Activated CD8-positive, alpha-beta T cell treated with anti-CD3 and anti-CD28 coated beads, Interleukin-2, amount 10 ng/mL, durations not matched to agents 7 days and 5 days (primary cell): ENCODE data around the gene H3-3A. TPM values are rescaled to one million over a fixed set of nuclear protein-coding genes. Genes with fewer than 3 reads are reported as not detected.

Source experiments
- ATAC-seq: fragments of 150-1000 bp; cut with Tn5 transposase; one replicate; pipeline ENCODE4 v1.10.0; 2021; ENCODE audit warnings: moderate library complexity
- CTCF ChIA-PET: fragments of 350-600 bp; sonication (Branson Sonifier 250); formaldehyde crosslinking; loops from one replicate; lab custom pipeline; 2021; ENCODE audit warnings: antibody characterized with exemption; lab: Charles Lee
- POLR2A ChIA-PET: fragments of 350-600 bp; sonication (Branson Sonifier 250); formaldehyde crosslinking; loops from one replicate; lab custom pipeline; 2021; ENCODE audit warnings: antibody characterized with exemption; lab: Charles Lee
- DNase-seq: peaks from one replicate; pipeline ENCODE4 v3.0.0-alpha.2; 2020
- H3K27ac Mint-ChIP-seq: one replicate; pipeline ENCODE4 v1.8.0; 2021; ENCODE audit warnings: mild to moderate bottlenecking, mixed read lengths
- H3K27me3 Mint-ChIP-seq: one replicate; pipeline ENCODE4 v1.8.0; 2021; ENCODE audit warnings: low read depth, mixed read lengths
- H3K36me3 Mint-ChIP-seq: one replicate; pipeline ENCODE4 v1.8.0; 2021; ENCODE audit warnings: low read depth, mixed read lengths
- H3K4me1 Mint-ChIP-seq: one replicate; pipeline ENCODE4 v1.8.0; 2021; ENCODE audit warnings: low read depth, mixed read lengths
- H3K4me3 Mint-ChIP-seq: one replicate; pipeline ENCODE4 v1.8.0; 2021; ENCODE audit warnings: mild to moderate bottlenecking, mixed read lengths
- H3K9me3 Mint-ChIP-seq: one replicate; pipeline ENCODE4 v1.8.0; 2022; ENCODE audit warnings: mixed read lengths; ENCODE audit not compliant: insufficient read depth
- total RNA-seq, 2 experiments: library from RNA; stranded (reverse); gene quantifications; one replicate each; pipeline ENCODE4 v1.2.3, GENCODE V29; 2021

Gene H3-3A
- total RNA-seq, 2 experiments from 2014 or later = 526 to 541 TPM

- H3K36me3 Mint-ChIP-seq = no peaks in the 10 kb centered on the region
- CTCF ChIA-PET = interaction anchor here (3.2 to 5.7 kb wide), 3 partner anchors 7 to 48 kb away, joined by 18 to 42 read pairs (median 31); no protein-coding TSS in a partner anchor
- no peak overlapping the region for H3K4me3 Mint-ChIP-seq
- H3K27ac Mint-ChIP-seq = no peak overlapping the region
- POLR2A ChIA-PET = interaction anchor here (3.1 kb wide), 1 partner anchor 50 kb away, joined by 21 read pairs; the partner anchor contains the start of gene H3-3A
- H3K27me3 Mint-ChIP-seq = peaks cover 4% of the 10 kb centered on the region
- no peak for ATAC-seq
- DNase-seq = no peak
- no peaks in the 10 kb centered on the region for H3K9me3 Mint-ChIP-seq
- H3K4me1 Mint-ChIP-seq = peaks cover 19% of the 10 kb centered on the region
These were observed 50.1 kb downstream of the H3-3A start for GRCh38 chr1:226112626-226113025.

- H3K36me3 Mint-ChIP-seq = no peaks in the 10 kb centered on the region
- H3K27me3 Mint-ChIP-seq = peaks cover 6% of the 10 kb centered on the region
- POLR2A ChIA-PET = interaction anchor here (1.8 kb wide), 1 partner anchor 54 kb away, joined by 10 read pairs; the partner anchor contains the start of gene H3-3A
- no peak for ATAC-seq
- DNase-seq = no peak
- CTCF ChIA-PET = interaction anchor here (2.0 to 5.0 kb wide), 2 partner anchors 9 to 49 kb away, joined by 7 to 75 read pairs; no protein-coding TSS in a partner anchor
- peaks cover 16% of the 10 kb centered on the region for H3K4me1 Mint-ChIP-seq
- no peak overlapping the region for H3K4me3 Mint-ChIP-seq
- H3K9me3 Mint-ChIP-seq = no peaks in the 10 kb centered on the region
- H3K27ac Mint-ChIP-seq = no peak overlapping the region
These were observed 54.2 kb downstream of the H3-3A start for GRCh38 chr1:226116673-226117072.

GRCh38 chr1:226117330-226117729 is 54.8 kb downstream of the H3-3A start:
- Mint-ChIP-seq H3K4me3 (no peak overlapping the region), H3K27me3 (peaks cover 6% of the 10 kb centered on the region), H3K27ac (no peak overlapping the region), H3K36me3 (no peaks in the 10 kb centered on the region), H3K4me1 (peaks cover 15% of the 10 kb centered on the region), H3K9me3 (no peaks in the 10 kb centered on the region)
- ATAC-seq (no peak), DNase-seq (no peak)
- CTCF ChIA-PET = interaction anchor here (1.3 to 5.0 kb wide), 3 partner anchors 8 to 80 kb away, joined by 3 to 75 read pairs (median 7); no protein-coding TSS in a partner anchor
- POLR2A ChIA-PET = interaction anchor here (0.8 to 1.8 kb wide), 2 partner anchors 47 to 54 kb away, joined by 3 to 10 read pairs; partner anchors contain the start of gene H3-3A

GRCh38 chr1:226118357-226118756 is 55.8 kb downstream of the H3-3A start:
- Mint-ChIP-seq H3K4me1 (peaks cover 24% of the 10 kb centered on the region), H3K27ac (no peak overlapping the region), H3K27me3 (peaks cover 7% of the 10 kb centered on the region), H3K4me3 (no peak overlapping the region), H3K9me3 (no peaks in the 10 kb centered on the region), H3K36me3 (no peaks in the 10 kb centered on the region)
- ATAC-seq (no peak), DNase-seq (no peak)
- CTCF ChIA-PET = interaction anchor here (1.1 to 5.0 kb wide), 4 partner anchors 8 to 79 kb away, joined by 3 to 75 read pairs (median 17); no protein-coding TSS in a partner anchor
- POLR2A ChIA-PET = interaction anchor here (1.8 kb wide), 1 partner anchor 55 kb away, joined by 10 read pairs; the partner anchor contains the start of gene H3-3A

GRCh38 chr1:226119169-226119568 is 56.7 kb downstream of the H3-3A start:
- H3K36me3 Mint-ChIP-seq = no peaks in the 10 kb centered on the region
- CTCF ChIA-PET = interaction anchor here (1.1 to 5.0 kb wide), 4 partner anchors 9 to 78 kb away, joined by 3 to 75 read pairs (median 20); no protein-coding TSS in a partner anchor
- H3K4me3 Mint-ChIP-seq = no peak overlapping the region
- H3K4me1 Mint-ChIP-seq = peaks cover 30% of the 10 kb centered on the region
- no peaks in the 10 kb centered on the region for H3K9me3 Mint-ChIP-seq
- POLR2A ChIA-PET = interaction anchor here (1.3 kb wide), 1 partner anchor 56 kb away, joined by 4 read pairs; no protein-coding TSS in a partner anchor
- no peak overlapping the region for H3K27ac Mint-ChIP-seq
- DNase-seq (no peak), ATAC-seq (no peak)
- peaks cover 11% of the 10 kb centered on the region for H3K27me3 Mint-ChIP-seq

- CTCF ChIA-PET = interaction anchor here (0.9 to 5.0 kb wide), 9 partner anchors 10 to 213 kb away, joined by 3 to 75 read pairs (median 3); partner anchors contain the start of gene H3-3A
These were observed 57.9 kb downstream of the H3-3A start for GRCh38 chr1:226120398-226120797.

GRCh38 chr1:226121049-226121586 is 58.6 kb downstream of the H3-3A start:
- H3K36me3 Mint-ChIP-seq = no peaks in the 10 kb centered on the region
- peaks cover 41% of the 10 kb centered on the region for H3K4me1 Mint-ChIP-seq
- no peak for ATAC-seq
- DNase-seq = no peak
- ChIA-PET POLR2A (interaction anchor here (0.7 to 1.8 kb wide), 6 partner anchors 10 to 124 kb away, joined by 3 to 9 read pairs (median 4); partner anchors contain the start of genes ACBD3 and H3-3A), CTCF (interaction anchor here (0.7 to 5.0 kb wide), 10 partner anchors 10 to 783 kb away, joined by 3 to 75 read pairs (median 3); partner anchors contain the start of gene H3-3A)
- H3K27me3 Mint-ChIP-seq = peaks cover 11% of the 10 kb centered on the region
- H3K9me3 Mint-ChIP-seq = no peaks in the 10 kb centered on the region
- H3K27ac Mint-ChIP-seq = peak overlapping the region; percentile 87
- H3K4me3 Mint-ChIP-seq = peak overlapping the region; percentile 78

More at GRCh38 chr1:226120398-226120797, 57.9 kb downstream of the H3-3A start:
- Mint-ChIP-seq H3K4me1 (peaks cover 39% of the 10 kb centered on the region), H3K27me3 (peaks cover 11% of the 10 kb centered on the region), H3K36me3 (no peaks in the 10 kb centered on the region), H3K4me3 (peak overlapping the region; percentile 78), H3K27ac (peak overlapping the region; percentile 87), H3K9me3 (no peaks in the 10 kb centered on the region)
- ATAC-seq = no peak
- POLR2A ChIA-PET = interaction anchor here (0.6 to 1.8 kb wide), 8 partner anchors 10 to 124 kb away, joined by 3 to 9 read pairs (median 4); partner anchors contain the start of genes ACBD3 and H3-3A
- no peak for DNase-seq

Other genes with a start within 250 kb of the H3-3A start
- 10 to 100 TPM; 83.5 to 85.8 TPM for gene TMEM63A, start 180.3 kb upstream of the H3-3A start, total RNA-seq
- not detected for gene LEFTY1, start 173.6 kb upstream of the H3-3A start, total RNA-seq
- gene PYCR2, start 138.5 kb upstream of the H3-3A start, total RNA-seq = 100 to 1,000 TPM; 122 to 126 TPM
- not detected for gene LEFTY2, start 121.5 kb upstream of the H3-3A start, total RNA-seq
- gene SDE2, start 63.4 kb upstream of the H3-3A start, total RNA-seq = 10 to 100 TPM; 15.4 to 16.9 TPM
- 10 to 100 TPM; 19.9 to 20.0 TPM for gene ACBD3, start 124.0 kb downstream of the H3-3A start, total RNA-seq
- gene MIXL1, start 160.9 kb downstream of the H3-3A start, total RNA-seq = not detected
- gene LIN9, start 246.4 kb downstream of the H3-3A start, total RNA-seq = 10 to 100 TPM; 13.3 to 14.9 TPM